A673 (cell line): ENCODE data around the gene DNAJA4. TPM values are rescaled to one million over a fixed set of nuclear protein-coding genes. Genes with fewer than 3 reads are reported as not detected.

ENCODE experiments used
- BruUV-seq: library from RNA; stranded (reverse); fragments of 400-500 nt; replicated peaks from 2 replicates; lab custom pipeline; 2021; lab: Mats Ljungman, UMichigan
- CTCF ChIA-PET: fragments of 300-600 bp; sonication (Branson Sonifier 250); formaldehyde crosslinking; loops from one replicate; lab custom pipeline; 2022; ENCODE audit warnings: antibody characterized with exemption; lab: Charles Lee
- POLR2A ChIA-PET: fragments of 300-600 bp; sonication (Branson Sonifier 250); formaldehyde crosslinking; loops from one replicate; lab custom pipeline; 2022; ENCODE audit warnings: antibody characterized with exemption; ENCODE audit not compliant: low non-redundant PET; lab: Charles Lee
- DNase-seq: peaks from one replicate; pipeline ENCODE4 v3.0.0-alpha.2; 2015; ENCODE audit warnings: low spot score
- H3K27ac ChIP-seq: fragments of 200-600 bp; sonication (generic); 2 replicates; pipeline ENCODE4 v1.5.1; 2016; ENCODE audit warnings: mixed run types, low read depth, mild to moderate bottlenecking, mixed read lengths, antibody characterized with exemption, low read length; ENCODE audit not compliant: poor library complexity, severe bottlenecking
- H3K27me3 ChIP-seq: fragments of 200-600 bp; sonication (generic); replicated peaks from 2 replicates; pipeline ENCODE4 v1.6.1; 2017; ENCODE audit warnings: mixed run types, low read depth, mild to moderate bottlenecking, mixed read lengths, antibody characterized with exemption, low read length; ENCODE audit not compliant: insufficient read depth, poor library complexity
- H3K36me3 ChIP-seq: fragments of 200-600 bp; sonication (generic); 2 replicates; pipeline ENCODE4 v1.6.1; 2016; ENCODE audit warnings: mixed run types, mild to moderate bottlenecking, mixed read lengths, antibody characterized with exemption, low read length; ENCODE audit not compliant: insufficient read depth, poor library complexity, severe bottlenecking
- H3K4me1 ChIP-seq: fragments of 200-600 bp; sonication (generic); 2 replicates; pipeline ENCODE4 v1.6.1; 2017; ENCODE audit warnings: mixed run types, mild to moderate bottlenecking, mixed read lengths, antibody characterized with exemption, low read length; ENCODE audit not compliant: insufficient read depth, poor library complexity, severe bottlenecking
- H3K4me3 ChIP-seq: fragments of 200-600 bp; sonication (generic); 2 replicates; pipeline ENCODE4 v1.5.1; 2016; ENCODE audit warnings: low read depth, mixed run types, mild to moderate bottlenecking, mixed read lengths, low read length; ENCODE audit not compliant: poor library complexity, severe bottlenecking
- H3K9me3 ChIP-seq: fragments of 200-600 bp; sonication (generic); 2 replicates; pipeline ENCODE4 v1.6.1; 2016; ENCODE audit warnings: mixed run types, low read depth, mild to moderate bottlenecking, mixed read lengths, antibody characterized with exemption, low read length; ENCODE audit not compliant: poor library complexity, severe bottlenecking
- EZH2 ChIP-seq: fragments of 200-600 bp; sonication (generic); IDR thresholded peaks from 2 replicates; pipeline ENCODE4 v1.6.1; 2017; ENCODE audit warnings: borderline replicate concordance, low read depth, mild to moderate bottlenecking, mixed read lengths, antibody characterized with exemption, low read length; ENCODE audit not compliant: poor library complexity, severe bottlenecking
- intact Hi-C: fragments of 100-400 bp; cut with micrococcal nuclease; formaldehyde crosslinking; loops from one replicate; pipeline ENCODE4 v1.10.0; 2022; ENCODE audit not compliant: unreplicated experiment
- total RNA-seq: library from RNA; stranded (reverse); gene quantifications from 2 replicates; pipeline ENCODE4 v1.2.3, GENCODE V29; 2021
- TF ChIP-seq, protein P1 (sequence below): fragments of 300-800, 200-600 bp; sonication (generic); conservative IDR thresholded peaks from 2 replicates; pipeline ENCODE4 v1.5.1; 2017; ENCODE audit warnings: low read depth, mild to moderate bottlenecking, antibody characterized with exemption, low read length, moderate library complexity, mixed read lengths

Gene DNAJA4
- total RNA-seq, 1 experiment from 2014 or later, result 15.7 TPM

DNA sequence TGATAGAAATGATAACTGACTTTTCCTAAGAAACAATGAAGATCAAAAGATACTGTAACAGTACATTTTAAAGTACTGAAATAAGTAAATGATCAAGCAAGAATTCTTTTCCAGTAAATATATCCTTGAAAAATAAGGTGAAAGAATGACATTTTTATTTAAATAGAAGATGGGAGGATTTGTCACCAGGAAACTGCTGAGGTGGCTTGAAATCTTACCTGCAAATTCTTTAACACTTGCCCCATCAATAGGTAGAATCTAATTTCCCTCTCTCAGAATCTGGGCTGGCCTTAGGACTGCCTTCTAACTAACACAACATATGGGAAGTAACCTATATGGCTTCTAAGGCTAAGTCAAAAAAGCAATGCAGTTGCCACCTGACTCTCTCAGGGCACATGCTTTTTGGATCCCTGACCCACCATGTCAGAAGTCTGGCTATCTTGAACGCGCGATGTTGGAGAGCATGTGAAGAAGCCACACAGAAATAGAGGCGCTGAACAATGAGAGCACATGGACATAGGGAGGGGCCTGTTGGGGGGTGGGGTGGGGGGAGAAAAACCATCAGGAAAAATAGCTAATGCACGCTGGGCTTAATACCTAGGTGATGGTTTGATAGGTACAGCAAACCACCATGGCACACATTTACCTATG is 41.5 kb upstream of the DNAJA4 start:
- CTCF ChIA-PET, result no interaction called here

DNA sequence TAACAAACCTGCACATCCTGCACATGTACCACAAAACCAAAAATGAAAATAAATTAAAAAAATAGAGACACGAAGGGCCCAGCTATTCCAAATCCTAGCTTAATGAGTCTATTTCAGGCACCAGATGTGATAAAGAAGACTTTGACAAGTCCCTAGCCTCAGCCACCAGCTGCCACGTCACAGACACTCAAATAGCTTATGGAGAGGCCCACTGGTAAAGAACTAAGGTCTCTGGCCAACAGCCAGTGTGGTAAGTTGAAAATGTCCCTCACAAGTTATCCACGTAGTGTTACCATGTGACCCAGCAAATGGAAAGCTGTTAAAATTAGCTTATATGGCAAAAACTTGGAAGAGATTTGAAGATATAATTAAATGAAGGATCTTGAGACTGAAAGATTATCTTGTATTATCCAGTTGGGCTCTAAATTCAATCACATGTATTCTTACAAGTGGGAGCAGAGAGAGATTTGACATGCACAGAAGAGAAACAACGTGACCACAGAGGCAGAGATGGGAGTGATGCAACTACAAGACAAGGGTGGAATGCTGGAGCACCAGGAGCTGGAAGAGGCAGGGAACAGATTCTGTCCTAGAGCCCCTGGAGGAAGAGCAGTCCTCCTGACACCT is 40.9 kb upstream of the DNAJA4 start:
- Histone ChIP-seq H3K9me3 (no peaks in the 10 kb centered on the region), H3K4me1 (peaks cover 17% of the 10 kb centered on the region), H3K27ac (no peak overlapping the region), H3K36me3 (no peaks in the 10 kb centered on the region), H3K27me3 (no peaks in the 10 kb centered on the region), H3K4me3 (no peak overlapping the region)
- POLR2A ChIA-PET, result no interaction called here
- no peak for DNase-seq
- CTCF ChIA-PET, result no interaction called here
- intact Hi-C loops, result no loop called here
- no TSS peak for BruUV-seq
- TF ChIP-seq, protein P1, sequence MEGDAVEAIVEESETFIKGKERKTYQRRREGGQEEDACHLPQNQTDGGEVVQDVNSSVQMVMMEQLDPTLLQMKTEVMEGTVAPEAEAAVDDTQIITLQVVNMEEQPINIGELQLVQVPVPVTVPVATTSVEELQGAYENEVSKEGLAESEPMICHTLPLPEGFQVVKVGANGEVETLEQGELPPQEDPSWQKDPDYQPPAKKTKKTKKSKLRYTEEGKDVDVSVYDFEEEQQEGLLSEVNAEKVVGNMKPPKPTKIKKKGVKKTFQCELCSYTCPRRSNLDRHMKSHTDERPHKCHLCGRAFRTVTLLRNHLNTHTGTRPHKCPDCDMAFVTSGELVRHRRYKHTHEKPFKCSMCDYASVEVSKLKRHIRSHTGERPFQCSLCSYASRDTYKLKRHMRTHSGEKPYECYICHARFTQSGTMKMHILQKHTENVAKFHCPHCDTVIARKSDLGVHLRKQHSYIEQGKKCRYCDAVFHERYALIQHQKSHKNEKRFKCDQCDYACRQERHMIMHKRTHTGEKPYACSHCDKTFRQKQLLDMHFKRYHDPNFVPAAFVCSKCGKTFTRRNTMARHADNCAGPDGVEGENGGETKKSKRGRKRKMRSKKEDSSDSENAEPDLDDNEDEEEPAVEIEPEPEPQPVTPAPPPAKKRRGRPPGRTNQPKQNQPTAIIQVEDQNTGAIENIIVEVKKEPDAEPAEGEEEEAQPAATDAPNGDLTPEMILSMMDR, result no peak
- no peak for TF ChIP-seq EZH2

More for the DNA sequence above, 41.5 kb upstream of the DNAJA4 start:
- Histone ChIP-seq H3K27ac (no peak overlapping the region), H3K36me3 (no peaks in the 10 kb centered on the region), H3K9me3 (no peaks in the 10 kb centered on the region), H3K4me1 (peaks cover 17% of the 10 kb centered on the region), H3K27me3 (no peaks in the 10 kb centered on the region), H3K4me3 (no peak overlapping the region)
- POLR2A ChIA-PET, result no interaction called here
- TF ChIP-seq EZH2, result no peak
- TF ChIP-seq, protein P1, result no peak
- BruUV-seq, result no TSS peak
- no peak for DNase-seq
- intact Hi-C loops, result no loop called here

DNA sequence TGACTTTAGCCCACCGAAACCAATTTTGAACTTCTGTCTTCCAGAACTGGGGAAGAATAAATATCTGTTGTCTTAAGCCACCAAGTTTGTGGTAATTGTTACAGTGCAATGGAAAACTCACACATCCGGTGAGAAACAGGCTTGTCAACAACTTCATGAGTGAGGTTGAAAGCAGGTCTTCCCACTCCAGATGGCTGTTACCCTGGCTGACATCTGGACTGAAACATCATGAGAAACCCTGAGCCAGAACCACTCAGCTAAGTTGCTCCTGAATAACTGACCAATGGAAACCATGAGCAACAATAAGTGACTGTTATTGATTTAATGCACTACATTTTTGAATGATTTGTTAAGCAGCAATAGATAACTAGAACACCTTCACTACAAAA is 40.3 kb upstream of the DNAJA4 start:
- intact Hi-C loops, result no loop called here
- ChIA-PET POLR2A (no interaction called here), CTCF (no interaction called here)
- Histone ChIP-seq H3K4me1 (peaks cover 17% of the 10 kb centered on the region), H3K36me3 (no peaks in the 10 kb centered on the region), H3K27me3 (no peaks in the 10 kb centered on the region), H3K9me3 (no peaks in the 10 kb centered on the region), H3K4me3 (no peak overlapping the region), H3K27ac (no peak overlapping the region)
- TF ChIP-seq EZH2, result no peak
- TF ChIP-seq, protein P1, result no peak
- no peak for DNase-seq
- no TSS peak for BruUV-seq
